Keratinocyte (primary cell): ENCODE results near the gene CTDSPL. TPM values are rescaled to one million over a fixed set of nuclear protein-coding genes. Genes with fewer than 3 reads are reported as not detected.

ENCODE experiments used
- polyA plus RNA-seq, 5 experiments: library from polyadenylated mRNA; depleted of rRNA in 3 of 5; stranded (reverse) in 3 of 5; stranded (forward) in 1 of 5; unstranded in 1 of 5; fragments of >200 nt; gene quantifications; 1 replicate in 1 of 5; 2 replicates in 3 of 5; 3 replicates in 1 of 5; pipeline versions ENCODE4 v1.2.1 to v1.2.3, GENCODE V29; 2011 to 2012; ENCODE audit warnings: missing spikeins in 2 of 5, low read depth in 1 of 5, low replicate concordance in 1 of 5
- small RNA-seq, 3 experiments: library from RNA; depleted of rRNA; stranded (forward); fragments of <200 nt; gene quantifications; one replicate each; pipeline ENCODE3, GENCODE V24; 2012; ENCODE audit warnings: low read depth in 3 of 3, low replicate concordance in 1 of 3; ENCODE audit not compliant: insufficient read length in 3 of 3

Gene CTDSPL
- polyA plus RNA-seq, 1 donor (not counting 4 experiments of a cell fraction or from before 2014, with no cell fraction given), result 83.2 TPM

Small RNAs within 50 kb of the gene (small RNA-seq; reads per million reads assigned to genes)
- 0.54 to 27.0 (median 16.3) reads per million in 3 experiments for gene MIR26A1
- 0 reads per million in 3 experiments for gene RF00019

Other genes with a start within 250 kb of the CTDSPL start
- 2.1 to 2.8 TPM (median 2.1 TPM) in 3 replicates for gene VILL, start 128.9 kb downstream of the CTDSPL start, polyA plus RNA-seq
- gene PLCD1, start 167.8 kb downstream of the CTDSPL start, polyA plus RNA-seq, result 22.0 to 36.1 TPM (median 26.0 TPM) in 3 replicates
- gene DLEC1, start 177.3 kb downstream of the CTDSPL start, polyA plus RNA-seq, result 0.01 to 0.02 TPM in 2 of 3 replicates, not detected in the other